IPS-18c (cell line): Measurements from ENCODE around the gene P4HTM.

Experiments used
- H3K4me3 ChIP-seq: 2 replicates; pipeline ENCODE4 v1.7.0; 2013; ENCODE audit warnings: low read depth, mild to moderate bottlenecking, low read length, moderate library complexity; ENCODE audit not compliant: insufficient read depth
- H3K9me3 ChIP-seq: one replicate; pipeline ENCODE4 v1.6.1; 2013; ENCODE audit warnings: mild to moderate bottlenecking, low read length, moderate library complexity; ENCODE audit not compliant: control insufficient read depth, insufficient read depth

P4HTM gene

DNA sequence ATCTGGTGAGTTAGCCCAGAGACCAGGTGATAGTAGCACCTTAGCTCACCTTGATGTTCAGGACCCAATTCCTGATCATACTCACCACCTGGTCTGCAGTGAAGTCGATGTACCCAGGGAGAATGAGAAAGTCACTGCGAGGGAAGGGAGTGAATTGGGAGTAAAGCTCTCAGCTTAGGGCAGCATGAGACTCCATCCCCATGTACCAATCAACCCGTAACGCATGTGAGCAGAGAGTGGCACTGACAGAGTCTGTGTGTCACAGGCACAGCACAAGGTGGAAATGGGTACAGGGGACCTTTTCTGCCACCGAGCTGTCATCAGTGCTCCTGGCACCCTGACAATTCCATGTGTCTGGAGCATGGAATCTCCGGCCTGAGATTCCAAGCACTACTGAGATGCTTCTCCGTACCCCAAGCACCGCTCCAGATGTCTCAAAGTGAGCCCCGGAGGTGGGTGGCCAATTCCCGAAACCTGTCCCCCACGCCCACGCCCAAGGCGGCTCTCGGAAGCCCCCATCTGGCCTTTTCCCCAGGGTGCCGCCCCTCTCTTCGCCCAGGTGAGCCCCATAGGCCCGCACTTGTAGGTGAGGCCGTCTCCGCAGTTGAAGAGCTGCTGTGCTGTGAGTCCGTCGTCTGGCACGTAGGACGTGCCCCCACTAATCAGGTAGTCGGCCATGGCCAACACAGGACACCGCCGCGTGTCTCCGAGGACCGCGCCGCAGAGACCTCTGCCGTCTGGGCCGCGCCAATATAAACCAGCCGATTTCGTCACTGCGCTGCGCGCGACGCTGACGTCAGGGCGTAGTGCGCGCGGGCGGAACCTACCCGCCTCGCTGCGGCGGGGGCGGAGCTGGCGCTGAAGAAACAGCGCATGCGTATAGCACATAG lies 38.9 kb downstream of the P4HTM start, which contains the start of gene IMPDH2:
Gene IMPDH2 (minus strand): TSS at position 726 of the 890 bp plus-strand sequence. CDS start 48 bp downstream, at position 678.
- Histone ChIP-seq H3K9me3 (no peaks in the 10 kb centered on the region), H3K4me3 (peak within 1 kb of the TSS; percentile 74)

DNA sequence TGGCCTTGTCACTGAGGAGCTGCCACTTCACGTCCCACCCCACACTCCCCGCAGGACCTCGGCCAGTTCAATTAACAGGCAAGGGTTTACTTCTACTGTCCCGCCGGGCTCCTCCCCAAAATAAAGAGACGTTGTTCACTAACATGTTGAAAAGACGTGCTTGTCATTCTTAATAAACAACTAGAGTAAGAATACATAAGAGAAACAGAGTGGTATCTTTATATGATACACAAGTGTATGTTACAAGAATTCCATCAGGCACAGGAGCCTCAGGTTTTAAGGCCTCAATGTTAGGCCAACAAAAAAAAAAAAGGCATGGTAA lies 39.5 kb downstream of the P4HTM start:
- H3K4me3 ChIP-seq, result no peak overlapping the region

DNA sequence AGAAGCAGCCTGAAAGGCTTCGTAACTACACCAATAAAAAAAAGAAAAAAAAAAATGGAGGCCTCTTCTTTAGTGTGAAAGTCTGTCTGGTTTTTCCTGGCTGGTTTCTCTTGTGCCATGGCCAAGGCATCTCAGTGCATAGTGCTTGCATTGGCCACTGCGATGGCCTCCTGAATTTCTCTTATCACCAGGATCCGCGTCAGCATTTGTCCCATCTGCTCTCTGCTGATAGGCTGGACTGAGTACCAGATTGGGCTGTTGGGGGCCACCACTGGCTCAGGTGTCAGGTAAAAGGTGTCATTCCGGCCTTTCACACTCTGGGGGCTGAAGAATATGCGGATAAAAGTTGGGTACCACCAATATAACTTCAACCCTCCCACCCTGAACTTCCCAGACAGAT lies 40.3 kb downstream of the P4HTM start:
- H3K9me3 ChIP-seq, result no peaks in the 10 kb centered on the region
- H3K4me3 ChIP-seq, result no peak overlapping the region

More for the DNA sequence above, 39.5 kb downstream of the P4HTM start:
- no peaks in the 10 kb centered on the region for H3K9me3 ChIP-seq

DNA sequence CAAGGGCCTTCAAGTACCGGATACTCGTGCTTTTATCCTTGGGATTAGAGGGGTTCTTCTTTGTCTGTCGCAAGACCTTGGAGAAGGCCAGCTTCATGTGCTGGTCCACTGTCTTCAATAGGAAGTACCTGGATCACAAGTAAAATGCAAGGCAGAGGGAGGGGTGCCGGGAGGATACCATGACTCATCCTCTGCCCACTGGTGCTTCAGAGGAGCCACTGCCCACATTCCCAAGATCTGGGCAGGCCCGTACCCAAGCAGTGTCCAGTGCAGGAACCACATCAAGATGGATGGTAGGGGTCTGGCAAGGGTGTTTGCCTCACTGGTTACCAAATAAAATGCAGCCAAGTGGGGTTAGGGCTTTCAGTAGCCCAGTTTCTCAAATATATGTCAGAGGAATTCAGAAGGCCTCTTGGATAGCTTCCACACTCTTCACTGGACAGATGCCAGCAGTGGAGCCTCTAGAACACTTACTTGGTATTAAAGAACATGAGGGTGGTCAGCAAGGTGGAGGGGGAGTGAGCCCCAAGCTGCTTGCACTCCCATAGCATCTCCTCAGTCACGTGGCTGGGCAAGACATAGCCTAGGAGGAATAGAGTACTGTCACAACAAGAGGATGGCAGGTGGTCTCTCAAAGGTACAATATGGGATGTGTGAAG lies 42.7 kb downstream of the P4HTM start:
- H3K9me3 ChIP-seq, result no peaks in the 10 kb centered on the region

DNA sequence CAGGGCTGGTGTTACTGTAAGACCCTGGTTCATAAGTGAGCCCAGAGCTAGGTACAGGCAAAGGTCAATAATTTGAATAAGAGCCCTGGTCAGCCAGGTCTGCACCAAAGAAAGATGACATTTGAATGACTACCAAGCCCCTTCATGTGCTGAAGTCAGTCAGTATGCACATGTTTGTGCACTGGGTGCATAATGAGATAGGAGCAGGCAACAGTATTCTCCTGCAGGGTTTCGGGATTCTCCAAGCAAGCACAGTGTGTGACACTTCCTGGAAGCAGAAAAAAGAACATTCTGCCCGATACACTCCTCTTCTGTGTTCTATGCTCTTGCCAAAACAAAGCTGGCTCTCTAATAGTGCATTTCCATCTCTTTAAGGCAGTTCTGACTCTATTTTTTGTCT lies 44.6 kb downstream of the P4HTM start:
- no peak overlapping the region for H3K4me3 ChIP-seq
- H3K9me3 ChIP-seq, result no peaks in the 10 kb centered on the region

More for the DNA sequence above, 42.7 kb downstream of the P4HTM start:
- no peak overlapping the region for H3K4me3 ChIP-seq

DNA sequence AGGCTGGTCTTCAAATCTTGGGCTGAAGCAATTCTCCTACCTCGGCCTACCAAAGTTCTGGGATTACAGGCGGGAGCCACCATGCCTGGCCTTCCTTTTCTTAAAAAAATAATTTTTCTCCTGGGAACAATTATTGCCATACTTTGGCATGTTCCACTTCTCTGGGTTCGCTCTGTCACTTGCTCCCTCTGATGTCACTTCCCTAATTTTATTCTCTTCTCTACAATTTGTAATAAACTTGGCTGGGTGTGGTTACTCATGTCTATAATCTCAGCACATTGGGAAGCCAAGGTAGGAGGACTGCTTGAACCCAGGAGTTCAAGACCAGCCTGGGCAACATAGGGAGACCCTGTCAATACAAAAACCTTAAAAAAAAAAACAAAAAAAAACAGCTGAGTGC lies 45.2 kb downstream of the P4HTM start:
- Histone ChIP-seq H3K9me3 (no peaks in the 10 kb centered on the region), H3K4me3 (no peak overlapping the region)

DNA sequence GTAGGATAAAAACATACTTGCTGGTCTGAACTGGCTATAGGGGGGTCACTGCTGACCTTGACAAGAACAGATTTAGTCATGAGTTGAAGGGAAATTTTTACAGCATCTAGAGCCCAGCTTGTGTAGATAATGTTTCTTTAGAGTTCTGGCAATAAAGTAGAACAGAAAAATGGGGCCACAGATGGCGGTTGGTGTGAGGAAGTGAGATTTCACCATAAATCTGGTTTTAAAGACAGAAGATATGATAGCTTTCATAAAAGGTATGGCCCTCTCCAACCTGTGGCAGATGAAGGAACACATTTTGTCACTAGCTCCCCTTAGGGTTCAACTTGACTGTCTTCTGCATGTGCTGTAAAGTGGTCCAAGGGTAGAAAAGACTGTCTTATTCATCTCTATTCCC lies 63.5 kb downstream of the P4HTM start:
- H3K9me3 ChIP-seq, result no peaks in the 10 kb centered on the region
- no peak overlapping the region for H3K4me3 ChIP-seq

DNA sequence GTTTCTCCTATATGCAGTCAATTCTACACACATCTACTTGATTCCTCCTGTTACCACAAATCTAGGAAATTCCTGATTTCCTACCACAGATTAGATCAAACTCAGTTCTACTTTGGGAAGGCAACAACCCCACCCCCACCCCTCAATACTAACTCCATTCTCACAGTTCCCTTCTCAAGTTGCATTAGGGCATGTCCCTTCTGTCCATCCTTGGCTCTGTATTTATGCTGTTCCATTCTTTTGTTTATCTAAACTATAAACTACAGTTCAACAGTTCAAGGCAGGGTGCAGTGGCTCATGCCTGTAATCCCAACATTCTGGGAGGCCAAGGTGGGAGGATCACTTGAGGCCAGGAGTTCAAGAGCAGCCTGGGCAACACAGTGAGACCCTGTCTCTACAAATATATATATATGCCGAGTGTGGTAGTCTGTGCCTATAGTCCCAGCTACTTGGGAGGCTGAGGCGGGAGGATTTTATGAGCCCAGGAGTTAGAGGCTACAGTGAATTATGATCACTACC lies 64.4 kb downstream of the P4HTM start:
- H3K9me3 ChIP-seq, result no peaks in the 10 kb centered on the region
- H3K4me3 ChIP-seq, result no peak overlapping the region
